ENCODE results near the gene BCORL1. TPM values are rescaled to one million over a fixed set of nuclear protein-coding genes. Genes with fewer than 3 reads are reported as not detected.

BCORL1 gene
- total RNA-seq, 4 donors from 2014 or later = 1.7 to 4.0 (median 2.7) TPM

GRCh38 chrX:129957241-129958082 is 25.0 kb upstream of the BCORL1 start:
- peaks cover 0 to 51% (median 5%) of the 10 kb centered on the region in 3 donors for H3K4me1 ChIP-seq
- H3K27ac ChIP-seq = peak overlapping the region; percentile 49 to 75 (median 61)
- H3K27me3 ChIP-seq = no peaks in the 10 kb centered on the region
- TF ChIP-seq CTCF (IDR thresholded peaks at IDR 0.05) = no peak
- peak in 2 of 4 donors; percentile 10 to 36 for TF ChIP-seq POLR2A (IDR thresholded peaks at IDR 0.05)
- H3K4me3 ChIP-seq = peak overlapping the region; percentile 29 to 67 (median 40)
- intact Hi-C loops (cut with DNase I) = no loop called here
- peak; percentile 11 for DNase-seq
- H3K9me3 ChIP-seq = no peaks in the 10 kb centered on the region
- 46 to 100% methylated on average over 2 to 5 of the region's 56 CpGs for WGBS, 2 donors
- H3K36me3 ChIP-seq = no peaks in the 10 kb centered on the region

- H3K27me3 ChIP-seq = no peaks in the 10 kb centered on the region
- DNase-seq = no peak
- peak overlapping the region in 3 of 4 donors; percentile 51 to 75 (median 71) for H3K27ac ChIP-seq
- no peak for TF ChIP-seq CTCF (IDR thresholded peaks at IDR 0.05)
- no peak for TF ChIP-seq POLR2A (IDR thresholded peaks at IDR 0.05)
- 79 to 90% methylated on average over 3 to 5 of the region's 7 CpGs for WGBS, 2 donors
- peaks cover 0 to 45% (median 3%) of the 10 kb centered on the region in 3 donors for H3K4me1 ChIP-seq
- H3K9me3 ChIP-seq = no peaks in the 10 kb centered on the region
- no peaks in the 10 kb centered on the region for H3K36me3 ChIP-seq
- no peak overlapping the region for H3K4me3 ChIP-seq
- intact Hi-C loops (cut with DNase I) = no loop called here
These were observed 24.4 kb upstream of the BCORL1 start for GRCh38 chrX:129958083-129958465.

GRCh38 chrX:129958814-129959492 is 23.5 kb upstream of the BCORL1 start:
- intact Hi-C loops (cut with DNase I) = no loop called here
- 45 to 49% methylated on average over 7 to 11 of the region's 13 CpGs for WGBS, 2 donors
- Histone ChIP-seq H3K27me3 (no peaks in the 10 kb centered on the region), H3K27ac (peak overlapping the region in 1 of 4 donors; percentile 29), H3K4me1 (peaks cover 0 to 41% (median 0%) of the 10 kb centered on the region in 3 donors), H3K36me3 (no peaks in the 10 kb centered on the region), H3K9me3 (no peaks in the 10 kb centered on the region), H3K4me3 (peak overlapping the region in 1 of 4 donors; percentile 18)
- TF ChIP-seq CTCF (IDR thresholded peaks at IDR 0.05) = no peak
- DNase-seq = no peak

- H3K36me3 ChIP-seq = no peaks in the 10 kb centered on the region
- 0 to 23% methylated on average over 1 to 16 of the region's 19 CpGs for WGBS, 2 donors
- H3K4me3 ChIP-seq = peak overlapping the region in 1 of 4 donors; percentile 18
- peak overlapping the region in 1 of 4 donors; percentile 29 for H3K27ac ChIP-seq
- no peaks in the 10 kb centered on the region for H3K9me3 ChIP-seq
- intact Hi-C loops (cut with DNase I) = no loop called here
- DNase-seq = no peak
- TF ChIP-seq CTCF (IDR thresholded peaks at IDR 0.05) (no peak), POLR2A (IDR thresholded peaks at IDR 0.05) (no peak)
- no peaks in the 10 kb centered on the region for H3K27me3 ChIP-seq
- peaks cover 0 to 41% (median 0%) of the 10 kb centered on the region in 3 donors for H3K4me1 ChIP-seq
These were observed 23.0 kb upstream of the BCORL1 start for GRCh38 chrX:129959493-129959832.

Data from esophagus squamous epithelium (tissue), 5 donors.